Neural cell (in vitro differentiated cells): ENCODE data around the gene LSAMP. TPM values are rescaled to one million over a fixed set of nuclear protein-coding genes. Genes with fewer than 3 reads are reported as not detected.

Experiments
- H2AFZ ChIP-seq: fragments of 200-600, 300-800 bp; sonication (generic), shearing (Covaris generic); 2 replicates; pipeline ENCODE4 v1.6.0; 2014; ENCODE audit warnings: low read depth, mild to moderate bottlenecking, antibody characterized with exemption, low read length, moderate library complexity
- H3F3A ChIP-seq: fragments of 200-600 bp; shearing (Covaris generic); 2 replicates; pipeline ENCODE4 v1.6.1; 2016; ENCODE audit warnings: mild to moderate bottlenecking, moderate library complexity, mixed read lengths, antibody characterized with exemption, low read length; ENCODE audit not compliant: insufficient read depth, poor library complexity, severe bottlenecking
- H3K27ac ChIP-seq: fragments of 200-600, 300-800 bp; sonication (generic), shearing (Covaris generic); 2 replicates; pipeline ENCODE4 v1.5.1; 2014; ENCODE audit warnings: mild to moderate bottlenecking, low read length, moderate library complexity
- H3K27me3 ChIP-seq: fragments of 300-800, 200-600 bp; sonication (generic), shearing (Covaris generic); 2 replicates; pipeline ENCODE4 v1.6.0; 2014; ENCODE audit warnings: mild to moderate bottlenecking, low read depth, low read length, moderate library complexity; ENCODE audit not compliant: insufficient read depth
- H3K36me3 ChIP-seq: fragments of 300-800, 200-600 bp; sonication (generic), shearing (Covaris generic); 2 replicates; pipeline ENCODE4 v1.5.1; 2014; ENCODE audit warnings: mild to moderate bottlenecking, antibody characterized with exemption, low read length, moderate library complexity; ENCODE audit not compliant: insufficient read depth
- H3K4me2 ChIP-seq: fragments of 300-800, 200-600 bp; sonication (generic), shearing (Covaris generic); 2 replicates; pipeline ENCODE4 v1.6.0; 2014; ENCODE audit warnings: mild to moderate bottlenecking, low read length
- H3K4me3 ChIP-seq: fragments of 300-800, 200-600 bp; sonication (generic), shearing (Covaris generic); 2 replicates; pipeline ENCODE4 v1.5.1; 2014; ENCODE audit warnings: mild to moderate bottlenecking, low read length, moderate library complexity
- H3K79me2 ChIP-seq: fragments of 200-600 bp; shearing (Covaris generic); replicated peaks from 2 replicates; pipeline ENCODE4 v1.6.0; 2014; ENCODE audit warnings: mild to moderate bottlenecking, low read length, moderate library complexity; ENCODE audit not compliant: insufficient read depth
- H3K9ac ChIP-seq: fragments of 300-800, 200-600 bp; sonication (generic), shearing (Covaris generic); 2 replicates; pipeline ENCODE4 v1.6.1; 2016; ENCODE audit warnings: mild to moderate bottlenecking, low read length, mixed read lengths
- H3K9me2 ChIP-seq: fragments of 200-600 bp; shearing (Covaris generic); 2 replicates; pipeline ENCODE4 v1.6.1; 2016; ENCODE audit warnings: mild to moderate bottlenecking, low read length, mixed read lengths; ENCODE audit not compliant: insufficient read depth
- H3K9me3 ChIP-seq: fragments of 200-600, 300-800 bp; sonication (generic), shearing (Covaris generic); 2 replicates; pipeline ENCODE4 v1.6.1; 2016; ENCODE audit warnings: mild to moderate bottlenecking, mixed run types, low read length, moderate library complexity, mixed read lengths
- H4K20me1 ChIP-seq: fragments of 200-600 bp; shearing (Covaris generic); 2 replicates; pipeline ENCODE4 v1.6.1; 2016; ENCODE audit warnings: mild to moderate bottlenecking, mixed run types; ENCODE audit not compliant: insufficient read depth
- CTCF ChIP-seq: fragments of 450-650 bp; IDR thresholded peaks from 2 replicates; pipeline ENCODE4 v1.5.1; 2014; ENCODE audit warnings: antibody characterized with exemption, mild to moderate bottlenecking, moderate library complexity; ENCODE audit not compliant: poor library complexity, severe bottlenecking
- EP300 ChIP-seq: fragments of 450-650 bp; conservative IDR thresholded peaks from 2 replicates; pipeline ENCODE4 v1.6.1; 2014; ENCODE audit warnings: antibody characterized with exemption, mild to moderate bottlenecking, moderate library complexity; ENCODE audit not compliant: poor library complexity, severe bottlenecking
- EZH2 ChIP-seq: fragments of 200-600, 300-800 bp; shearing (Covaris generic), sonication (generic); IDR thresholded peaks from 2 replicates; pipeline ENCODE4 v1.6.1; 2014; ENCODE audit warnings: antibody characterized with exemption, low read length, borderline replicate concordance, mild to moderate bottlenecking; ENCODE audit not compliant: insufficient read depth, poor library complexity, severe bottlenecking
- MXI1 ChIP-seq: fragments of 450-650 bp; conservative IDR thresholded peaks from 2 replicates; pipeline ENCODE4 v1.6.1; 2014; ENCODE audit warnings: antibody characterized with exemption, mild to moderate bottlenecking; ENCODE audit not compliant: poor library complexity, severe bottlenecking
- POLR2AphosphoS5 ChIP-seq: IDR thresholded peaks from 2 replicates; pipeline ENCODE4 v1.6.1; 2012
- RAD21 ChIP-seq: fragments of 450-650 bp; conservative IDR thresholded peaks from 2 replicates; pipeline ENCODE4 v1.6.1; 2014; ENCODE audit warnings: antibody characterized with exemption, mild to moderate bottlenecking, moderate library complexity
- REST ChIP-seq: IDR thresholded peaks from 2 replicates; pipeline ENCODE4 v1.6.1; 2012; ENCODE audit warnings: borderline replicate concordance
- SMC3 ChIP-seq: fragments of 450-650 bp; conservative IDR thresholded peaks from 2 replicates; pipeline ENCODE4 v1.6.1; 2014; ENCODE audit warnings: antibody characterized with exemption, mild to moderate bottlenecking, moderate library complexity; ENCODE audit not compliant: poor library complexity
- TAF1 ChIP-seq: IDR thresholded peaks from 2 replicates; pipeline ENCODE4 v1.6.1; 2012; ENCODE audit warnings: low read depth
- polyA plus RNA-seq: library from polyadenylated mRNA; depleted of rRNA; stranded (reverse); fragments of >200 nt; gene quantifications from 2 replicates; pipeline ENCODE4 v1.2.3, GENCODE V29; 2014

LSAMP gene
- polyA plus RNA-seq, 1 donor from 2014 or later: 93.6 TPM

- Histone ChIP-seq H2AFZ (no peak overlapping the region), H4K20me1 (no peaks in the 10 kb centered on the region), H3K4me2 (no peak overlapping the region), H3K9ac (no peak overlapping the region), H3K36me3 (no peaks in the 10 kb centered on the region), H3K9me3 (no peaks in the 10 kb centered on the region), H3K27ac (no peak overlapping the region), H3F3A (no peaks in the 10 kb centered on the region), H3K27me3 (no peaks in the 10 kb centered on the region), H3K79me2 (no peaks in the 10 kb centered on the region), H3K4me3 (no peak overlapping the region), H3K9me2 (no peaks in the 10 kb centered on the region)
- TF ChIP-seq REST (no peak), SMC3 (no peak), RAD21 (no peak), EZH2 (no peak), TAF1 (no peak), CTCF (no peak), EP300 (no peak), MXI1 (no peak), POLR2AphosphoS5 (no peak)
Observed at GRCh38 chr3:116386168-116386567, 59.1 kb downstream of the LSAMP start.

GRCh38 chr3:116384717-116385116 lies 60.6 kb downstream of the LSAMP start:
- Histone ChIP-seq H3K9me3 (no peaks in the 10 kb centered on the region), H3K27ac (no peak overlapping the region), H3K9me2 (no peaks in the 10 kb centered on the region), H3K27me3 (no peaks in the 10 kb centered on the region), H2AFZ (no peak overlapping the region), H3K36me3 (no peaks in the 10 kb centered on the region), H3K79me2 (no peaks in the 10 kb centered on the region), H3K9ac (no peak overlapping the region), H3K4me3 (no peak overlapping the region), H3K4me2 (no peak overlapping the region), H3F3A (no peaks in the 10 kb centered on the region), H4K20me1 (no peaks in the 10 kb centered on the region)
- TF ChIP-seq EZH2 (no peak), SMC3 (no peak), RAD21 (no peak), TAF1 (no peak), REST (no peak), MXI1 (no peak), EP300 (no peak), POLR2AphosphoS5 (no peak), CTCF (no peak)
